Sigmoid colon (tissue), 4 donors: ENCODE measurements around the gene ZFP69B.

ENCODE experiments used
- EP300 ChIP-seq, 4 donors: sonication (generic); formaldehyde crosslinking; IDR thresholded peaks; one replicate each; pipeline ENCODE4 v1.6.1; 2017; ENCODE audit warnings: antibody characterized with exemption in 4 of 4
- POLR2A ChIP-seq, 2 donors: fragments of 450-650 bp; IDR thresholded peaks; one replicate each; pipeline ENCODE4 v1.6.1; 2016; ENCODE audit warnings: antibody characterized with exemption in 2 of 2, mild to moderate bottlenecking in 2 of 2, moderate library complexity in 2 of 2
- POLR2AphosphoS5 ChIP-seq, 4 donors: sonication (generic); formaldehyde crosslinking; IDR thresholded peaks; one replicate each; pipeline ENCODE4 v1.6.1; 2017; ENCODE audit warnings: antibody characterized with exemption in 4 of 4
- TF ChIP-seq, protein P1 (sequence below), 4 experiments: fragments of 450-650 bp in 3 of 4; fragments of 200-600 bp in 1 of 4; IDR thresholded peaks; one replicate each; pipeline ENCODE4 v1.5.1; 2016 to 2019; ENCODE audit warnings: antibody characterized with exemption in 4 of 4, mild to moderate bottlenecking in 3 of 4, moderate library complexity in 2 of 4

DNA sequence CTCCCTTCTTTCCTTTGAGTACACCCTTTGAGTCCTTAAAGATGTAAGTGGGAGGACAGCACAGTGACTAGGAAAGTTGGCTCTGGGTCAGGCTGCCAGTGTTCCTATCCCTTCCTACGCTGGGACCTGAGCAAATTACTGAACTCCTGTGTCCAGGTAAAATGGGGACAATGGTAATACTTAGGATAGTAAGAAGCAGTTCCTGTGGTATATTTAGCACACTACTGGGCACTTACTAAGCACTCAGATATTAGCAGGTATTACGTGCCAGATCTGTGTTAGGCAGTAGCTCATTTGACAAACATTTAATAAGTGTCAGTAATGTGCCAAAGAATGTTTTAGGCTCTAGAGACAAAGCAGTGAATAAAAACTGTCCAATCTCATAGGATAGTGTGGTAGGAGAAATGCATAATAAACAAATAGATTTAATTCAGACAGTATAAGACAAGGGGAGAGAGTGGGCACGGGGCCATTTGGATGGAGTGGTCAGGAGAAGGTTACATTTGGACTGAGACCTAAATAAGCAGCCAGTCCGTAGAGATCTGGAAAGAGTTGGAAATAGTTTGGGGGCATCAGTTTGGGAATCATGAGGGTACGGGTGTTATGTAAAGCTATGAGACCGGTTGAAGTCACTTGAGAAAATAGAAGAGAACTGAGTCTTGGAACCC is 26.2 kb upstream of the ZFP69B start:
- TF ChIP-seq EP300 (IDR thresholded peaks at IDR 0.05) = no peak
- TF ChIP-seq, protein P1, sequence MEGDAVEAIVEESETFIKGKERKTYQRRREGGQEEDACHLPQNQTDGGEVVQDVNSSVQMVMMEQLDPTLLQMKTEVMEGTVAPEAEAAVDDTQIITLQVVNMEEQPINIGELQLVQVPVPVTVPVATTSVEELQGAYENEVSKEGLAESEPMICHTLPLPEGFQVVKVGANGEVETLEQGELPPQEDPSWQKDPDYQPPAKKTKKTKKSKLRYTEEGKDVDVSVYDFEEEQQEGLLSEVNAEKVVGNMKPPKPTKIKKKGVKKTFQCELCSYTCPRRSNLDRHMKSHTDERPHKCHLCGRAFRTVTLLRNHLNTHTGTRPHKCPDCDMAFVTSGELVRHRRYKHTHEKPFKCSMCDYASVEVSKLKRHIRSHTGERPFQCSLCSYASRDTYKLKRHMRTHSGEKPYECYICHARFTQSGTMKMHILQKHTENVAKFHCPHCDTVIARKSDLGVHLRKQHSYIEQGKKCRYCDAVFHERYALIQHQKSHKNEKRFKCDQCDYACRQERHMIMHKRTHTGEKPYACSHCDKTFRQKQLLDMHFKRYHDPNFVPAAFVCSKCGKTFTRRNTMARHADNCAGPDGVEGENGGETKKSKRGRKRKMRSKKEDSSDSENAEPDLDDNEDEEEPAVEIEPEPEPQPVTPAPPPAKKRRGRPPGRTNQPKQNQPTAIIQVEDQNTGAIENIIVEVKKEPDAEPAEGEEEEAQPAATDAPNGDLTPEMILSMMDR (IDR thresholded peaks at IDR 0.05) = no peak
- TF ChIP-seq POLR2A (IDR thresholded peaks at IDR 0.05) = no peak
- TF ChIP-seq POLR2AphosphoS5 (IDR thresholded peaks at IDR 0.05) = no peak
